GM13977 (cell line): ENCODE results near the gene MZT2B.
"Not testable (repeated sequence)": the region's sequence is repeated elsewhere in the genome, so short reads cannot be mapped to it uniquely, and the experiment has no call there.

Source experiments
- DNase-seq: peaks from one replicate; pipeline ENCODE4 v3.0.0; 2012; ENCODE audit warnings: low spot score
- in situ Hi-C: fragments of 300-500 bp; cut with MboI; formaldehyde crosslinking; loops from one replicate; pipeline ENCODE4 v1.12.0; 2022; ENCODE audit warnings: low sequenced_read_pairs, low pct_unique_long_range_greater_than_20kb, mixed read lengths, inconsistent platforms; ENCODE audit not compliant: unreplicated experiment
- TF ChIP-seq, protein P1 (sequence below): IDR thresholded peaks from 2 replicates; pipeline ENCODE4 v1.5.1; 2012; ENCODE audit warnings: mild to moderate bottlenecking, control low read depth; ENCODE audit not compliant: insufficient read depth; ENCODE audit errors: extremely low read depth, missing control alignments

Gene MZT2B

DNA sequence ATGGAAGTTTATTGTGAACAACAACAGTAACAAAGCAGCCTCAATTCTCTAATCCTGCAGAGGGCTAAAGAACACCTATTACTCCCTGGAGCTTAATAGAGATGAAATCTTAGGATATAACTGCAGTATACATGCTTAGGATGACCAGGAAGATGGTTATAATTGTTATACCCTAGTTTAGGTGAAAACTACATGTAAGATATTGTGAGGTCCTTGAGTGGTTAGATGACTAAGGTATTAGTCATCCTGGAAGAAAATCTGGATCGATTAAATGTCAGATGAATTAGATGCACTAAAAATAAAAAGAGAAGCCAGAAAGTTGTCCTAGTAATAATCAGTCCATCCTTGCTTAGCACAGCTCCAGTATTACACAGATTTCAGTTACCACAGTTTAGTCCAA, 38.4 kb downstream of the MZT2B start:
- in situ Hi-C loops, DNase-seq: not testable (repeated sequence)

DNA sequence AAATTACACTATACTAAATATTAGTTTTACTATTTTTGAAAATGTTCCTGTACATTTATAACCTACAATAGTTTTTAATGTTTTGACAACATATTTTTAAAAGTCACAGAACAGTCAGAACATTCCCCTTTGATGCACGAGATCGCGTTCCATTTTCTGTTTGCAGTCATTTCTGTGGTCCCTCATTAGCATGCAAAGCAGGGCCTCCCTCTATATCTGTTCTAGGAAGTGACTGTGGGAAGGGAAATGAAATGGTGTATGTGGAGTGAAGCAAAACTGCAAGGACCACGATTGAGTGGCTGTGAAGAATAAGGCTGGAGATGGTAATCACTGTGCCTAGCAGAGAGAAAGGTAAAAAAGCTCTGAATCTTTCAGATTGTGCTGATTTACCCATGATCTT, 40.5 kb downstream of the MZT2B start:
- in situ Hi-C loops, DNase-seq: not testable (repeated sequence)

DNA sequence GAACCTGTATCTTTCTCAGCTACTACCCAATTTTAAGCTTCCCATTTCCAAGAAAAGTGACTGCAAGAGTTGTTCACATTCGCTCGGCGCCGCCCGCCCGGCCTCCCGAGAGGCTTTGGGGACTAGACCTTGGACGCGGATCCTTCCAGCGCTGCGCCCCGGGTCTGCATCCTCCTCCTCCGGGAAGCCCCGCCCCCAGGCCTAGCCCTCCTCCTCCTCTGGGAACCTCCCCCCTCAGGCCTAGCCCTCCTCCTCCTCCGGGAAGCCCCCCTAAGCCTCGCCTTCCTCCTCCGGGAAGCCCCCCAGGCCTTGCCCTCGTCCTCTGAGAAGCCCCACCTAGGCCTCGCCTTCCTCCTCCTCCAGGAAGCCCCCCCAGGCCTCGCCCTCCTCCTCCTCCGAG, 45.9 kb downstream of the MZT2B start:
- DNase-seq, in situ Hi-C loops: not testable (repeated sequence)

DNA sequence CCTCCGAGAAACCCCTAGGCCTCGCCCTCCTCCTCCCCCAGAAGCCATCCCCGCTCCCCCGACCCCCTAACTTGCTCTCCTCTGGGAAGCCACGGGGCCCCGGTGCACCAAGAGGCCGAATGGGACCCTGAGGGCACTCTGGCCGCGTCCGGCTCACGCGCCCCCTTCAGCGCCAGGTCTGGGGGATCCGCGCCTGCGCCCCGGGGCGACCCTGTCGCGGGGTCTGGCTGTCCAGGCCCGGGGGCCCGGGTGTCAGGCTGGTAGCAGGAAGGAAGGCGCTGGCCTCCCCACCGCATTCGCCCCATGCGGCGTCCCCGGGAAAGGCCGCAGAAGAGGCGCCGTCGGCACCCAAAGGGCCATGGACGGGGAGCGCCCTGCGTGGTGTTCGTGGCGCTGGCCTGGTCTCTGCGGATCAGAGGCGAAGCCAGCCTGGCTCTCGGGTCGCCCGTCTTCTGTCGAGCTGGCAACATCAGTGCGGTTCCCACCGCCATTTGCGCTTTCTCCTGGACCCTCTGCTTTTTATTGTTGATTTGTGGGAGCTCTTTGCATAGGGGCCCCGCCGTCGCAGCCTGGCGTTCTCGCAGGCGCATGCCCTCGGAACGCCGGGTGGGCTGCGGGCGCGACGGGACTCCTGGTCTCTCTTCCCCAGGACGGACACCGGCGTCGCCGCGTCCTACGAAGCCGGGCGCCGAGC, 46.6 kb downstream of the MZT2B start:
- DNase-seq, in situ Hi-C loops: not testable (repeated sequence)

DNA sequence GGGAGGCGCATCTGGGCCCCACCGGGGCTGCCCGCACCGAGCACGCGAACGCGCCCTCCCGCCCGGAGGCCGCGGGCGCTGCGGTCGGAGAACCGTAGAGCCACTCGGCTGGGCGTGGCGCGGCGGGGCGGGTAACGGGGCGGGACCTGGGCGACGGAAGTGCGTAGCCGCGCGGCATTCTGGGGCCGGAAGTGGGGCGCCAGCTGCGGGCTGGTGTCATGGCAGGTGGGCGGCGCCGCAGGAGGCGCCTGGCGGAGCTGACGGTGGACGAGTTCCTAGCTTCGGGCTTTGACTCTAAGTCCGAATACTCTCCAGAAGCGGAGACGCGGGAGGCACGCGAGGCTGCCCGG, 47.1 kb downstream of the MZT2B start:
- DNase-seq, in situ Hi-C loops: not testable (repeated sequence)

DNA sequence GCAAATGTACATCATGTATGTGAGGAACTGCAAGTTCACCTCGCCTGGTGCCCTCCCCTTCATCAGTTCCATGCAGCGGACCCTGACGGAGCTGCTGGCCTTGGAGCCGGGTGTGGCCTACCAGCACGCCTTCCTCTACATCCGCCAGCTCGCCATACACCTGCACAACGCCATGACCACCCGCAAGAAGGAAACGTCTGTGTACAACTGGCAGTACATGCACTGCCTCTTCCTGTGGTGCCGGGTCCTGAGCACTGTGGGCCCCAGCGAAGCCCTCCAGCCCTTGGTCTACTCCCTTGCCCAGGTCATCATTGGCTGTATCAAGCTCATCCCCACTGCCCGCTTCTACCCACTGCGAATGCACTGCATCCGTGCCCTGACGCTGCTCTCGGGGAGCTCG, 48.3 kb downstream of the MZT2B start:
- in situ Hi-C loops, DNase-seq: not testable (repeated sequence)

DNA sequence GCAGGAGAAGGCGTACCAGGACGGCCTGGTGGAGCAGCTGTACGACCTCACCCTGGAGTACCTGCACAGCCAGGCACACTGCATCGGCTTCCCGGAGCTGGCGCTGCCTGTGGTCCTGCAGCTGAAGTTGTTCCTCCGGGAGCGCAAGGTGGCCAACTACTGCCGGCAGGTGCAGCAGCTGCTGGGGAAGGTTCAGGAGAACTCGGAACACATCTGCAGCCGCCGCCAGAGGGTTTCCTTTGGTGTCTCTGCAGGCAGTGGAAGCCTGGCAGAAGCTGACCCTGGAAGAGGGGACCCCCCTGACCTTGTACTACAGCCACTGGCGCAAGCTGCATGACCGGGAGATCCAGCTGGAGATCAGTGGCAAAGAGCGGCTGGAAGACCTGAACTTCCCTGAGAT, 48.8 kb downstream of the MZT2B start:
- in situ Hi-C loops, DNase-seq: not testable (repeated sequence)

DNA sequence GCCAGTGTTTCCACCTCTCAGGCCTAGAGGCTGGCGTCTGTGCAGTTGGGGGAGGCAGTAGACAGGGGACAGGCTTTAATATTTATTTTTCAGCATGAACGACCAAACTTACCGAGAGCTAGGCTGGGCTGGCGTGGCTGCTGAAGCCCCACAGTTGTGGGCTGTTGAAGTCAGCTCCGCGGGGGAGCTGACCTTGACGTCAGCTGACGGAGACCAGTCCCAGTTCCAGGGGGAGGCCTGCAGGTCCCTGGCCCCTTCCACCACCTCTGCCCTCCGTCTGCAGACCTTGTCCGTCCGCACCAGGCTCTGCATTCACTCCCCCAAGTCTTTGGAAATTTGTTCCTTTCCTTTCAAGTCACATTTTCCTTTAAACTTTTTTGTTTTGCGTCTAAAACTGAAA, 49.6 kb downstream of the MZT2B start:
- no peak for DNase-seq
- in situ Hi-C loops: no loop called here
- TF ChIP-seq, protein P1, sequence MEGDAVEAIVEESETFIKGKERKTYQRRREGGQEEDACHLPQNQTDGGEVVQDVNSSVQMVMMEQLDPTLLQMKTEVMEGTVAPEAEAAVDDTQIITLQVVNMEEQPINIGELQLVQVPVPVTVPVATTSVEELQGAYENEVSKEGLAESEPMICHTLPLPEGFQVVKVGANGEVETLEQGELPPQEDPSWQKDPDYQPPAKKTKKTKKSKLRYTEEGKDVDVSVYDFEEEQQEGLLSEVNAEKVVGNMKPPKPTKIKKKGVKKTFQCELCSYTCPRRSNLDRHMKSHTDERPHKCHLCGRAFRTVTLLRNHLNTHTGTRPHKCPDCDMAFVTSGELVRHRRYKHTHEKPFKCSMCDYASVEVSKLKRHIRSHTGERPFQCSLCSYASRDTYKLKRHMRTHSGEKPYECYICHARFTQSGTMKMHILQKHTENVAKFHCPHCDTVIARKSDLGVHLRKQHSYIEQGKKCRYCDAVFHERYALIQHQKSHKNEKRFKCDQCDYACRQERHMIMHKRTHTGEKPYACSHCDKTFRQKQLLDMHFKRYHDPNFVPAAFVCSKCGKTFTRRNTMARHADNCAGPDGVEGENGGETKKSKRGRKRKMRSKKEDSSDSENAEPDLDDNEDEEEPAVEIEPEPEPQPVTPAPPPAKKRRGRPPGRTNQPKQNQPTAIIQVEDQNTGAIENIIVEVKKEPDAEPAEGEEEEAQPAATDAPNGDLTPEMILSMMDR: no peak

DNA sequence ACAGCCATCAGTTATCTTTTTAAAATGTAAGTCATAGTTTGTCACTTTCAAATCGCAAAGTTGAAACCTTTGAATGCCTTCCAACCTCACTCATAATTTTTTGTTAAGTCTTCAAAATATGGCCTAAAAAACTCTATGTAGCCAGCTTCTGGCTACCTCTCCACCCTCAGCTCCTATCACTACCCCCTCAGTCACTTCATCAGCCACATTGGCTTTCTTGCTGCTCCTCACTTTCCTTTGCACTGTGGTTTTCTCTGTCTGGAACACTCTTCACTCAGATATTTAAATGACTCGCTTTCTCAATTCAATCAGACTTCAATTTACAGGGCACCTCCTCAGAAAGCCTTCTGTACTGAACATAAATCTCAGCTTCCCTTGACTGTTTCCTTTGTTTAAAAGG, 51.0 kb downstream of the MZT2B start:
- DNase-seq, in situ Hi-C loops: not testable (repeated sequence)

DNA sequence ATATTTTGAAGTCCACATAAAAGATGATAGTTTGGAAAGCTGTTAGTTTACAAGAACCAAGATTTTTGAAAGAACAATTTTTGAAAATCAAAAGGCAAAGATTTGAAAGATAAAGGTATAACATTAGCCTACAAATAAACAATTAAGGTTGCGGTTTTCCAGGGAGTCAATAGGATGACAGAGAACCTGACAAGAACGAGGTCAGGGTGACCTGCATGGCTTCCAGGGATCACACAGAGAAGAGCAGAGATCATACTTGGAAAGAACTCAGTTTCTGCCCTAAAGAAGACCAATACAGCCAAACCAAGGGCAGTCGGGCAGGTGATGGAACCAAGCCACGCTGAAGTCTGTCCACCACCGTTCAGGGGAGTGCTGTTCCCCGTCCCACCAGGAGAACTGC, 57.5 kb downstream of the MZT2B start:
- in situ Hi-C loops, DNase-seq: not testable (repeated sequence)
